ENCODE results near the gene MLXIPL.
A peak's percentile ranks its signal among the peaks of the same experiment; 100 is the strongest.
"Not testable (repeated sequence)": the region's sequence is repeated elsewhere in the genome, so short reads cannot be mapped to it uniquely, and the experiment has no call there.

Gene MLXIPL, protein sequence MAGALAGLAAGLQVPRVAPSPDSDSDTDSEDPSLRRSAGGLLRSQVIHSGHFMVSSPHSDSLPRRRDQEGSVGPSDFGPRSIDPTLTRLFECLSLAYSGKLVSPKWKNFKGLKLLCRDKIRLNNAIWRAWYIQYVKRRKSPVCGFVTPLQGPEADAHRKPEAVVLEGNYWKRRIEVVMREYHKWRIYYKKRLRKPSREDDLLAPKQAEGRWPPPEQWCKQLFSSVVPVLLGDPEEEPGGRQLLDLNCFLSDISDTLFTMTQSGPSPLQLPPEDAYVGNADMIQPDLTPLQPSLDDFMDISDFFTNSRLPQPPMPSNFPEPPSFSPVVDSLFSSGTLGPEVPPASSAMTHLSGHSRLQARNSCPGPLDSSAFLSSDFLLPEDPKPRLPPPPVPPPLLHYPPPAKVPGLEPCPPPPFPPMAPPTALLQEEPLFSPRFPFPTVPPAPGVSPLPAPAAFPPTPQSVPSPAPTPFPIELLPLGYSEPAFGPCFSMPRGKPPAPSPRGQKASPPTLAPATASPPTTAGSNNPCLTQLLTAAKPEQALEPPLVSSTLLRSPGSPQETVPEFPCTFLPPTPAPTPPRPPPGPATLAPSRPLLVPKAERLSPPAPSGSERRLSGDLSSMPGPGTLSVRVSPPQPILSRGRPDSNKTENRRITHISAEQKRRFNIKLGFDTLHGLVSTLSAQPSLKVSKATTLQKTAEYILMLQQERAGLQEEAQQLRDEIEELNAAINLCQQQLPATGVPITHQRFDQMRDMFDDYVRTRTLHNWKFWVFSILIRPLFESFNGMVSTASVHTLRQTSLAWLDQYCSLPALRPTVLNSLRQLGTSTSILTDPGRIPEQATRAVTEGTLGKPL

DNA sequence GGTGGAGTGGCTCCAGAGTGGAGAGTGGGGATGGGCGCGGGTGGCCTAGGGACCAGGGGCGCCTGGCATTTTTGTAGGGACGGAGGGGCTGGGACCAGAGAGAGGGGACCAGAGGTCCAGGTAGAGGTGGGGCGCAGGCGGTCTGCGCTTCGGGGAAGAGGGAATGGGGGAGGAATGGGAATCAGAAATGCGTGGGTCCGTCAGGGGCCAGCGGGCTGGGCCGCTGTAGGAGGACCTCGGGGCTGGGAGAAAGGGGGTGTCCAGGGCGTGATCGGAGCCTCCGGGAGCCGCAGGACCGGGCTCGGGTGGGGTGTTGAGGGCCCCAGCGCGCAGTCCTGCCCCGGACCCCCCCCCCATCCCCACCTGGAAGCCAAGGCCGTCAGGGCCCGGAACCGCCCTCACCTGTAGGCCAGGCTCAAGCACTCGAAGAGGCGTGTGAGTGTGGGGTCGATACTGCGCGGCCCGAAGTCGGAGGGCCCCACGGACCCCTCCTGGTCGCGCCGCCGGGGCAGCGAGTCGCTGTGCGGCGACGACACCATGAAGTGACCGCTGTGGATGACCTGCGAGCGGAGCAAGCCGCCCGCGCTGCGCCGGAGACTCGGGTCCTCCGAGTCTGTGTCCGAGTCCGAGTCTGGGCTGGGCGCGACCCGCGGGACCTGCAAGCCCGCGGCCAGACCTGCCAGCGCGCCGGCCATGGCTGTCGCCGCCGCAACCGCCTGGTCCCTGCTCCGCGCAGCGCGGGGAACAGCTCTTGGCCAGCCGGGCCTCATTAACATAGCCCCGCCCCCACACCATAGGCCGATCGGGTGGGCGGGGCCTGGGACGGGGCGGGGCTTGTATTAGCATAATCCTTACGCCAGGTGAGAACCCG, at the start of gene MLXIPL:
Gene MLXIPL, minus strand, starts transcription at position 725 of the 871 bp plus-strand sequence. Its CDS starts 30 bp downstream, at position 695.
- DNase-seq, result peak; percentile 89 to 93

DNA sequence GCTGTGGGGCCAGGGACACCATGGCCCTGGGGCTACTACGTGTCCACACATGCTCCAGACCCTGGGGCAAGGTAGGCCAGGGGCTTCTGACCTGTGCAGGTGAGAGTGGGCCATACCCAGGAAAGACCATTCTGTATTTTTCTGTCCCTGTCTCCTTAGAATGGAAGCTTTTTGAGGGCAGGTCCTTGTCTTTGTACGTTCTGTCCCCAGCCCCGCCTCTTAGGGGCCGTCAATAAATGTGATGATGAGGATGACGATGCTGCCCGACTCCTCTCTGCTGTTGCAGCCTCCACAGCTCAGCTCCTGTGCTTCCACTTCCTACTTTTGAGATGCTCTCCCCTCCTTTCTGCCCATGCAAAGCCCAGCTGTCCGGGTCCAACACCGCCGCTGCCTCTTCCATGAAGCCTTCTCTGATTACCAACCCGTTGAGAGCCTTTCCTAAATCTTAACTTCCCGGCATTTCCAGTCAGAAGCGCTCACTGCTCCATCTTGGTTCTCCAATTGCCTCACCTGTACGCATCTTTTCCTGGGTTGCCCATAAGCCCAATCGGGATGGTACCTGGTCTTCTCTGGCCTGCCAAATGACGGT, 47.6 kb upstream of the MLXIPL start:
- DNase-seq, result no peak

DNA sequence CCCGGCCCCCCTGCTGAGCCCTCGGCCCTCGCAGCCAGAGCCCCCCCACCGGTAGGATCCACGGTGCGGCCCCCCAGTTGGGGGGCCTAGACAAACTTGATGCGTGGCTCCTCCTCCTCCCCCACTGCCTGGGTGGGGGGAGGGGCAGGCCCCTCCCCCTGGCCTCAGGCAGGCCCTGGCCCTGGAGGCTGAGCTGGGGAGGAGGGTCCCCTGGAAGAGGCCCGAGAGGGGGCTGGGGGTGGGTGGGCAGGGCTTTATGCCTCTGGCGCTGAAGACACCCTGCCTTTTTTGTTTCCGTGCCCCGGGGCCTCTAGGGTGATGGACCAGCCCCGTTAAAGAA, 47.0 kb upstream of the MLXIPL start:
- no peak for DNase-seq

DNA sequence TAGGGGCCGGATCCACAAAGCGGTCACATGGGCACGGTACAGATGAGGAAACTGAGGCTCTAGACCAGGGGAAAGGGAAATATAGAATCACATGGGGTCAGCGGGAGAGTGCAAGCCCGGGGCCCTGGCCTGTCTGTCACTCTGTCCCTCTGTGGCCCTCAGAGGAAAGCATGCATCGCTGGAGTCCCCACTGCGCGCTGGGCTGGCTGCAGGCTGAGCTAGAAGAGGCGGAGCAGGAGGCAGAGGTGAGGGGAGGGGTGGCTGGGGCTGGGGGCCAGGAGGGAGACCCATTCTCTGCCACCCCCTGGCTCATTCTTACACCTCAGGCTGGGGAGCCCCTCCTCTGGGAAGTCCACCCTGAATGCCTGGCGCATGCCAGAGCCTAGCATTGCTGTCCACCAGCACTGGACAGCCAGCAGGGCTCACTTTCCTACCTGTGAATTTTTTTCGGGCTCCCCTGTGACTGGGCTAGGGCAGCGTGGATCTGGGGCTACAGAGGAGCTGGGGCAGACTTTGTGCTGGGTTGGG, 45.6 kb upstream of the MLXIPL start:
- no peak for DNase-seq

DNA sequence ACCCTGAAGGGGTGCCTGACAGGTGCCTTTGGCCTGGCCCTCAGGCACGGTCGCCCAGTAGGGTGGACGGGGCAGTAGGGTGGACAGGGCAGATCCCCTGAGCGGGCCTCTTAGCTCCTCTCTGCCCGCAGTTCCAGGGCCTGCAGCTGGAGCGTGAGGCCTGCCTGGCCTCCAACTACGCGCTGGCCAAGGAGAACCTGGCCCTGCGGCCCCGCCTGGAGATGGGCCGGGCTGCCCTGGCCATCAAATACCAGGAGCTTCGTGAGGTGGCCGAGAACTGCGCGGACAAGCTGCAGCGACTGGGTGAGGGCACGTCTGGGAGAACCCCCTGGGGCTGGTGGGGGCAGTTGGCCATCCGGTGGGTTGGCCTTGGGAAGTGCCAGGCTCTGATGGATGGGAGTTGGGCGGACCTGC, 45.0 kb upstream of the MLXIPL start:
- no peak for DNase-seq

DNA sequence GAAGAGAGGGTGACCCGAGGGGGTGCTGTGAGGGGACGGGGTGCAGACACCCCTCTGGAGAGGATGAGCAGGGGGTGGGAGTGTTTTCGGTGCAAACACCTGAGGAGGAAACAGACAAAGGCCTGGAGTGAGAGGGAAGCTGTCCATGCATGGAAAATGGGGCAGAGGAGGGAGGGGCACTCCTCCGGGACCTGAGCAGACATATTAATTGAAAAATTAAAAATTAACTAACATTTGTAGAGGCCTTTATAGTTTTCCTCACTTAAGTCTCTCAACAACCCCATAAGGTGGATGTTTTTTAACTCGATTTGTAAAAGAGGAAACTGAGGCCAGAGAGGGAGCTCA, 44.5 kb upstream of the MLXIPL start:
- no peak for DNase-seq

DNA sequence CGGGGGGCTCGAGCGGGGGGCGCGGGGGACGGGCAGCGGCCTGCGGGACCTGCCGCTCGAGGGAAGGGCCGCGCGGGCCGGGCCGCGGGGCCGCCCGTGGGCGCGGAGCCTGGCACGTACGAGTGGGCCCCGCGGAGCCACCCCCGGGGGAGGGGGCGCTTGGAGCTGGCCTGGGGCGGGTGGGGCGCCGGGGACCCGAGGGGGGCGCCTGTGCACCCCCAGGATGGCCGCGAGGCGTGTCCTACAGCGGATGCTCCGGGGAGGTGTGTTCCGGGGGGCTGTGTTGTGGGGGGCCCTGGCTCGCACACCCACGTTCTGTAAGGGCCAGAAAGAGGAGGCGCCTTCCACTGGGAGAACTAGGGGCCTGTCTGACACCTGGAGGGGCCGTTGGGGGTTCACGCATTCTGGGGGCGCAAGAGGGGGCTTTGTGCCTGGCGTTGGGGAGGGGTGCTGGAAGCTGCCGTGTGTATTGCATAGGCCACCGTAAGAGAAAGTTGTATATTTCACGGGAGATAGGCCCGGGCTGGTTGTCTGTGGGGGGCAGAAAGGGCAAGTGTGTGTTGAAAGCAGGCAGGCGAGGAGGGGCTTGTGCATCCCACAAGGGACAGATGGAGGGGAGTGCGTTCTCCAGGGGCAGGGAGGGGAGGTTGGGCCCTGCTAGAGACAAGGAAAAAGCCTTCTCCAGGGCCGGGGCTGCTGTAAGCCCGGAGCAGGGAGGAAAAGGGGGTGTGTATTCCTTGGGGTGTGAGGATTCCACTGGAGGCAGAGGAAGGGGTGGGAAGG, 44.0 kb upstream of the MLXIPL start:
- no peak for DNase-seq

DNA sequence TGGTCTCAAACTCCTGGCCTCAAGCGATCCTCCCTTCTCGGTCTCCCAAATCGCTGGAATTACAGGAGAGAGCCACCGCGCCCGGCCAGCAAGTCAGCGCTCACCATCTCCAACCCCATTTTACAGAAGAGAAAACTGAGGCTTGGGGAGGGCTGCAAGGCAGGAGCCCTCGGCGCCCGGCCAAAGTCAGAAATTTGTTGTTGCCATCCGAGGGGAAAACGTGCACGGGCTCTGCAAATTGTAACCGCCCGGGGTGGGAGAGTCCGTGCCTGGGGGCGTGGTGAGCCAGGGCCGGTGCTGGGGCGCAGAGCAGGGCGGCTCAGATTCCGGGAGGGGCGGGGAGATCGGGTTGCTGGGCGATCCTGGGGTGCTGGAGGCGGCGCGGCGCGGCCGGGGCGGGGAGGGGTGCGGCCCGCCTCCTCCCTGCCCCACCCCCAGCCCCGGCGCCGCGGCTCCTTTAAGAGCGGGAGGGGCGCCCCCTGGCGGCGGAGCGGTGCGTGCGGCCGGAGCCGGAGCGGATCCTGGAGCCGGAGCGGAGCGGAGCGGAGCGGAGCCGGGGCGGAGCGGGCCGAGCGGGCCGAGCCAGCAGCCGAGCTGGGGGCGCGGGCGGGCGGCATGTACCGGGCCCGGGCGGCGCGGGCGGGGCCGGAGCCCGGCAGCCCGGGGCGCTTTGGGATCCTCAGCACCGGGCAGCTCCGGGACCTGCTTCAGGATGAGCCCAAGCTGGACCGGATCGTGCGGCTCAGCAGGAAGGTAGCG, 43.2 kb upstream of the MLXIPL start, which contains the start of gene VPS37D:
Gene VPS37D, plus strand, starts transcription at position 488 of the 759 bp plus-strand sequence. Its CDS starts 128 bp downstream, at position 616.
- peak; percentile 84 to 85 for DNase-seq

DNA sequence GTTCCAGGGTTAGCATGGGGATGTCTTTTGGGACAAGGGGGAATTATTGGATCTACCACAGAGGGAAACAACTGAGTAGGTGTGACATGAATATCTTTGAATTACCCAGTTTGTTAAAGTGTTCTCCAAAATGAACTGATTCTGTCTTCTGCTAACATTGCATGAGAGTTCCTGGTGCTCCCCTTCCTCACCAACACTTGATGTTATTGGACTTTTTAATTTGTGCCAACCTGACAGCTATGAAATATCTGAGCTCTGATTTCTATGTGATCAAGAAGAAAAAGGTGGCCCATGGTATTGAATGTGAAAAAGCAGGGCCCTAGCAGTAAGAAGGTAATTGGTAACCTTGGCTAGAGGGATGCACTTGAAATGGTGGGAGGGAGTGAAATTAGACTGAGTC, 38.7 kb upstream of the MLXIPL start:
- no peak for DNase-seq

DNA sequence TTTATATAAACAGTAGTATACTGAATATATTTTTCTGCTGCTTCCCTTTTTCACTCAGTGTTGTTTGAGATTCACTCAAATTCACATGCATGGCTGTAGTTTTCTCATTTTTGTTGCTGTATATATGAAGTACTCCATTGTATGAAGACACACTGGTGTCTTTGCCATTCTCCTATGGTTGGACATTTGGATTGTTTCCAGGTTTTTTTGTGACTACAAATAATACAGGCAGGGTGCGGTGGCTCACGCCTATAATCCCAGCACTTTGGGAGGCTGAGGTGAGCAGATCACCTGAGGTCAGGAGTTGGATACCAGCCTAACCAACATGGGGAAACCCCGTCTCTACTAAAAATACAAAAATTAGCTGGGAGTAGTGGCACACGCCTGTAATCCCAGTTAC, 36.3 kb upstream of the MLXIPL start:
- DNase-seq, result not testable (repeated sequence)

DNA sequence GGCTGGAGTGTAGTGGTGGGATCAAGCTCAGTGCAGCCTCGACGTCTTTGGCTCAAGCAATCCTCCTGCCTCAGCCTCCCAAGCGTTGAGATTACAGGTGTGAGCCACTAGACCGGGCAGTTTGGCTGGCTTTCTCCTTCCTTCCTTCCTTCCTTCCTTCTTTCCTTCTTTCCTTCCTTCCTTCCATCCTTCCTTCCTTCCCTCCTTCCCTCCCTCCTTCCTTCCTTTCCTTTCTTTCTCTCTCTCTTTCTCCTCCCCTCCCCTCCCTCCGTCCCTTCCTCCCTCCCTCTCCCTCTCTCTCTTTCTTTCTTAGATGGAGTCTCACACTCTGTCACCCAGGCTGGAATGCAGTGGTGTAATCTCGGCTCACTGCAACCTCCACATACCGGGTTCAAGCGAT, 35.7 kb upstream of the MLXIPL start:
- DNase-seq, result no peak

DNA sequence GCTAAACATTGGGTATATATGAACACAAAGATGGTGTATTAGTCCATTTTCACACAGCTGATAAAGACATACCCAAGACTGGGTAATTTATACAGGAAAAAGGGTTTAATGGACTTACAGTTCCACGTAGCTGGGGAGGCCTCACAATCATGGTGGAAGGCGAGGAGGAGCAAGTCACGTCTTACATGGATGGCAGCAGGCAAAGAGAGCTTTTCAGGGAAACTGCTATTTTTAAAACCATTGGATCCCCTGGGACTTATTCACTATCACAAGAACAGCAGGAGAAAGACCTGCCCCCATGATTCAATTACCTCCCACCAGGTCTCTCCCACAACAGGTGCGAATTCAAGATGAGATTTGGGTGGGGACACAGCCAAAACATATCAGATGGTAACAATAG, 31.0 kb upstream of the MLXIPL start:
- not testable (repeated sequence) for DNase-seq

DNA sequence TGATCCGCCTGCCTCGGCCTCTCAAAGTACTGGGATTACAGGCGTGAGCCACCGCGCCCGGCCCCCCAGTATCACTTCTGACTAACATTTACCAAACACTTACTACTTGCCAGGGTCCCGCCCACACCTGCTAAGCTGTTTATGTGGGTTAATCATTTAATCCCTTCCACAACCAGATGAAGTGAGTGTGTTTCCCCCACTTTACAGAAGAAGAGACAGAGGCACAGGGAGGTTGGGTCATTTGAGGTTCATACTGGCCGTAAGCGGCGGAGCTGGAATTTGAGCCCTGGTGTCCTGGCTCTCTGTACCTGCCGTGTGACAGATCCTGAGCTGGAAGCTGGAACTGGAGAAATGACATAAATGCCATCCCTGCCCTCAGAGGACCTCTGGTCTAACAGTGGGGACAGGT, 28.2 kb upstream of the MLXIPL start:
- DNase-seq, result no peak

DNA sequence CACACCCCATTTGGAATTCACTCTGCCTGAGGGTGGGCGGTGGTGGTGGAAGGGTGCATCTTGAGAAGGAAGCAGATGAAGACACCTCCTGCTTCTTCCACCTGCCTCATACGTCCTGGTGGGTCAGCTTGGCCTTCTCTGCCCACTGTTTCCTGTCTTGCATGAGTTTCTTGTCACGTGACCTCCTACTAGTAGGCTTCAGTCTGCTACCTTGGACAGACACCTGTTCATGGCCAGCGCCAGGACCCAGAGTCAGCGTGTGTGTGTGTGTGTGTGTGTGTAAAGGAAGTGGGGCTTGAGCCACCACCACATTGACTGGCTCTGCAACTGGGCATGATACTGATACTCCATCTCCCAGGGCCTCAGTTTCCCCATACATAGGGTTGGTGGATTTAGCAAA, 26.2 kb upstream of the MLXIPL start:
- no peak for DNase-seq

DNA sequence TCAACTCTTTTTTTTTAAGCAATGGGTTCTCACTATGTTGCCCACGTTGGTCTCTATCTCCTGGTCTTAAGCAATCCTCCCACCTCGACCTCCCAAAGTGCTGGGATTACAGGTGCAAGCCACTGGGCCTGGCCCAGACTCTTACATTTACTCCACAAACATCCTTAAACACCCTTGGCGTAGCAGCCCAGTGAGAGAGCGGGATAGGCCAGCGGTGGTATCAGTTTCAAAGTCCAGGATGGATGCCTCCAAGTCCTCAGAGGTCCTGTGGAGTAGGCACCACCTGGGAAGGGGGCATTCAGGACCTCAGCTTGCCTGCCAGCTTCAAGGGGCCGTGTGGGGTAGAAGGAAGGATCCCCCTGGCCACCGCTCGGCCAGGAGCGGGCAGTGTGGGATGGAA, 25.3 kb upstream of the MLXIPL start:
- no peak for DNase-seq

DNA sequence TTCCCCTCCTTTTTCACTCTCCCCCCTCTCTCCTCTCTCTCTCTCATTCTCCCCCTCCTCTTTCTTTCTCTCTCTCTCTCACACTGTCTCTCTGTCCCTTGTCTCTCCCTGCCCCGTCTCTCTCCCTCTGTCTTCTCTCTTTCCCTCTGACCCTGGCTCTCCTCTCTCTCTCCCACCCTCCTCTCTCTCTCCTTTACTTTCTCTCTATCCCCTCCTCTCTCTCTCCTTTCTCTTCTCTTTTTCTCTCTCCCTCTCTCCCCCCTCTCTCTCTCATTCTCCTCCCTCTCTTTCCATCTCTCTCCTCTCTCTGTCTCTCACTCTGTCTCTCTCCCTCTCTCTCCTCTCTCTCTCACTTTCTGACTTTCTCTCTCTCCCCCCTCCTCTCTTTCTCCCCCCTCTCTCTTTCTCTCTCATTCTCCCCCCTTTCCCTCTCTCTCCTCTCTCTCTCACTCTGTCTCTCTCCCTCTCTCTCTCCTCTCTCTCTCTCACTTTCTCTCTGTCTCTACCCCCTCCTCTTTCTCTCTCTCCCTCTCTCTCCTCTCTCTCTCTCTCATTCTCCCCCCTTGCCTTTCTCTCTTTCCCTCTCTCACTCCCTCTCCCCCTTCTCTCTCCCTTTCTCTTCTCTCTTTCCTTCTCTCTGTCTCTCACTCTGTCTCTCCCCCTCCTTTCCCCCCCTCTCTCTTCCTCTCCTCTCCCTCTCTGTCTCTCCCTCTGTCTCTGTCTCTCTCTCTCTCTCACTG, 24.4 kb upstream of the MLXIPL start:
- no peak for DNase-seq

DNA sequence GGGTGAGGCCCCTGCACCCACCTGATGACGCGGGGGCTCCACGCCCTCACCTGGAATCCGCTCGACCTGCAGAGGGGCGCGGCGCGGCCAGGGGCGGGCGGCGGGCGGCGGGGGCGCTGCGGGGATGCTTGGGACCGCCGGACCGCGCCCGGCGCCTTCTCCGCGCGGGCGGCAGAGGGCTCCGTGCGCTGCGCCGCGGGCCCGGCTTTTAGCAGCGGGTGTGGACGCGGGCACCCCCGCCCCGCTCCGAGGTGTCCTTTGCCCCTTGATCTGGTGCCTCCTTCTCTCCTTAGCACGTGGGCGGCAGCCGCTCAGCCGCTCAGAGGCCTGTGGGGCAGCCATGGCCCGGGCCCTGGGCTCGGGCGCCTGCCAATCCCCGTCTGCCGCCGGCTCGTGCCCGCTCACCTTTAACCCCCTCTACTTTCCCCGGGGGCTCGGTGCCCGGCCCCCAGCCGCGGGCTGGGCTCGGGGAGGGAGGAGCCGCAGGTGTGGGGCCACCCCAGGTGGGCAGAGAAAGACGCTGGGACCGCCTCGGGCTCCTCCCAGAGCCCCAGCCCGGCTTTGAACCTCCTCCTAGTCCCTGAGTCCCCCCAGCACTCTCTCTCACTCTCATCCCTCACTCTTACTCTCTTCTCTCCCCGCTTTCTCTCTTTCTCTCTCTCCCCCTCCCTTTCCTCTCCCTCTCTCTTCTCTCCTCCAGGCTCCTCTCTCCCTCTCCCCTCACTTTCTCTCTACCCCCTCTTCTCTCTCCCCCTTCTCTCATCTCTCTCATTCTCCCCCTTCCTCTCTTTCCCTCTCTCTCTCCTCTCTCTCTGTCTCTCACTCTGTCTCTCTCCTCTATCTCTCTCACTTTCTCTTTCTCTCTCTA, 23.6 kb upstream of the MLXIPL start:
- DNase-seq, result peak; percentile 17 to 54

DNA sequence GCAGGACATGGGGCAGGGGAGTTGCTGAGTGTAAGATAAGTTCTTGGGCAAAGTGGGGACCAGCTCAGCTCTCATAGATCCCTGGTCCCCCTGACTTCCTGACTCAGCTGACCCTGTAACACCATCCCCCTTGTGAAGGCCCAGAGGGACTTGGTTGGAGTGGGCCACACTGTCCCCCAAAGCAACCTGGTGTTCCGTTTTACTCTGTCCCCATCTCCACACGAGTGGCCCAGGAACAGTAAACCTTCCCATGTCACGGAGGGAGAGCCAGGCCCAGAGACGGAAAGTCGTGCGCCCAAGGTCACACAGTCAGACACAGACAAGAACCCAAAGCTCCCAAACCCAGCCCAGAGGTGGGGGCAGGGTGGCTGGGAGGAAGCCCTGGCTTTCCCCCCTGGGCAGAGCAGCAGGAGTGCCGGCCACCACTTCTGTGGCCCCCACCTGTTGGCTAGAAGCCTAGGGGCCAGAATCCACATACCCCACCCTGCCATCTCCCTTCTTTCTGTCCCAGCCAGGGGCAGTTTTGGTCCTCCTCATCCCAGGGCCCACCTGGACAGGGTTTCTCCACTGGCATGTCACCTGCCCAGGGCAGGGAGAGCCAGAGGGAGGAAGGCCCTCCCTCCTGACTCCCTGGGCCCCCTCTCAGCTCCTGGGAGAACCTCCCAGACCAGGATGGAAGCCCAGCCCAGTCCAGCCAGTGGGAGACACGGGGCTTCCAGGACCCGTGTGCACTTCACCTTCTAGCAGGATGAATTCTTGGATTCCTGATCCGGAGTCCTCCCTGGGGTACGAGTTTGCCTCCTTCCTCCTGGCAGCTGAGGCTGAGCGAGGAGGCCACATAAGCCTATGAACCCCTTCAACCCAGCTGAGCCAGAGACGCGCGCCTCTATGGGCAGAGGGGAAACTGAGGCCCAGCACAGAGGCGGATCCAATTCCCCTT, 22.7 kb upstream of the MLXIPL start:
- DNase-seq, result no peak
